NCI-H2029 (cell line): ENCODE results near the gene NT5DC4.

ENCODE experiments used
- DNase-seq: peaks from one replicate; lab custom pipeline; 2025; lab: John Stamatoyannopoulos, UW

The NT5DC4 gene

GRCh38 chr2:112784199-112785189 lies 63.7 kb downstream of the NT5DC4 start, which contains the start of gene IL1A:
Gene IL1A (minus strand): TSS chr2:112784493. CDS start chr2:112783770, 723 bp downstream.
- DNase-seq = no peak

GRCh38 chr2:112787294-112787693 lies 66.5 kb downstream of the NT5DC4 start:
- DNase-seq = no peak

GRCh38 chr2:112787729-112788393 lies 67.0 kb downstream of the NT5DC4 start:
- DNase-seq = no peak

GRCh38 chr2:112788653-112789052 lies 67.8 kb downstream of the NT5DC4 start:
- no peak for DNase-seq
